ENCODE measurements around the gene PCDH19. TPM values are rescaled to one million over a fixed set of nuclear protein-coding genes. Genes with fewer than 3 reads are reported as not detected.

PCDH19 gene
- polyA plus RNA-seq, 2 of the 4 experiments (the other 2 are of a cell fraction): 0.01 to 0.03 TPM

- Histone ChIP-seq H3K4me1 (no peaks in the 10 kb centered on the region), H3K4me3 (no peak overlapping the region), H3K27ac (no peak overlapping the region), H3K4me2 (no peak overlapping the region), H3K9me3 (no peaks in the 10 kb centered on the region)
- CTCF ChIA-PET: interaction anchor here (0.6 to 3.1 kb wide), 11 partner anchors 8 to 80 kb away, joined by 3 to 22 read pairs (median 3); no protein-coding TSS in a partner anchor
- DNase-seq (ENCODE audit: low read depth in 1 of 2, low spot score in 1 of 2) (peak; percentile 5 to 22), ATAC-seq (peak; percentile 81 to 87; a peak in 5 of 6 replicates), FAIRE-seq (no peak)
- POLR2A ChIA-PET: no interaction called here
- TF ChIP-seq CHD2 (IDR thresholded peaks at IDR 0.05; ENCODE audit: low read length, partially characterized antibody) (no peak), RAD21 (conservative IDR thresholded peaks at IDR 0.05 in 1 of 2, IDR thresholded peaks at IDR 0.05 in 1 of 2) (peak in 1 of 2 experiments; percentile 35; a peak in 2 of 5 replicates), MAFK (IDR thresholded peaks at IDR 0.05; ENCODE audit: partially characterized antibody) (peak; percentile 11), CTCF (IDR thresholded peaks at IDR 0.05) (peak; percentile 22; the same call in 2 of the 3 replicates), EHMT2 (IDR thresholded peaks at IDR 0.05; ENCODE audit: low read depth) (no peak)
Measured at GRCh38 chrX:100368167-100368566, 41.9 kb downstream of the PCDH19 start.

DNA sequence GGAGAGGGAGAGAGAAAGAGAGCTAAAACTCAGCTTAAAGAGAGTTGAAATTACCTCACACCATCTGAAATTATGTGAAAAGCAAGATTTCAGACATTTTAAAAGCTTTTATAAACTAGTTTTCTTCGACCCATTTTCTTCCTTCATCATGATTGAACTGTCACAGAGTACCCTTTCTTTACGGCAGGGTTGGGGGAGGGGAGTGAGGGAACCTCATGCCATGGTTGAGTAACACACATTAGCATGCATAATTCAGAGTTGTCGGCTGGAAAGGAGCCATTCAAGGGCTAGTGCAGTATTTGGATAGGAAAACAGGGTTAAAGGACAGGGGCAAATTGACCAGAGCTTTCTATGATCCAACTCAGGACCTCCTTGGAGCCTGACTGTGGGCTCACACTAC is 46.2 kb downstream of the PCDH19 start:
- H3K4me2 ChIP-seq: no peak overlapping the region
- H3K9me3 ChIP-seq: no peaks in the 10 kb centered on the region
- POLR2A ChIA-PET: no interaction called here
- ATAC-seq: no peak
- CTCF ChIA-PET: interaction anchor here (0.7 to 1.0 kb wide), 2 partner anchors 11 to 15 kb away, joined by 3 read pairs; no protein-coding TSS in a partner anchor
- DNase-seq (ENCODE audit: low read depth in 1 of 2, low spot score in 1 of 2): no peak
- no peaks in the 10 kb centered on the region for H3K4me1 ChIP-seq
- FAIRE-seq: no peak
- no peak for TF ChIP-seq GATA3 (IDR thresholded peaks at IDR 0.05; ENCODE audit: borderline replicate concordance)
- TF ChIP-seq SREBF2 (IDR thresholded peaks at IDR 0.05): no peak
- no peak for TF ChIP-seq PBX3 (IDR thresholded peaks at IDR 0.05)
- TF ChIP-seq CHD4 (IDR thresholded peaks at IDR 0.05; ENCODE audit: borderline replicate concordance): no peak
- no peak for TF ChIP-seq HOXB5 (CRISPR knock-in tag; IDR thresholded peaks at IDR 0.05)
- no peak for TF ChIP-seq EHMT2 (IDR thresholded peaks at IDR 0.05; ENCODE audit: low read depth)
- TF ChIP-seq POLR2A (IDR thresholded peaks at IDR 0.05; ENCODE audit: low read length): no peak
- TF ChIP-seq FOSL2 (IDR thresholded peaks at IDR 0.05): no peak
- TF ChIP-seq FOSL2 (CRISPR knock-in tag; IDR thresholded peaks at IDR 0.05): no peak
- TF ChIP-seq RNF2 (IDR thresholded peaks at IDR 0.05; ENCODE audit: borderline replicate concordance, low read depth): no peak
- WGBS (ENCODE audit: missing lambda C conversion rate): 11% methylated on average over 3 of the region's 3 CpGs
- no peak overlapping the region for H3K27ac ChIP-seq
- no peak overlapping the region for H3K4me3 ChIP-seq

GRCh38 chrX:100358766-100359165 is 51.3 kb downstream of the PCDH19 start:
- H3K4me1 ChIP-seq: no peaks in the 10 kb centered on the region
- ChIA-PET CTCF (interaction anchor here (1.4 kb wide), 1 partner anchor 20 kb away, joined by 4 read pairs; no protein-coding TSS in a partner anchor), POLR2A (no interaction called here)
- DNase-seq (ENCODE audit: low read depth in 1 of 2, low spot score in 1 of 2): no peak
- no peak overlapping the region for H3K27ac ChIP-seq
- no peak overlapping the region for H3K4me3 ChIP-seq
- H3K4me2 ChIP-seq: no peak overlapping the region
- WGBS (ENCODE audit: missing lambda C conversion rate): 0% methylated on average over 3 of the region's 3 CpGs
- ATAC-seq: no peak
- no peak for TF ChIP-seq KDM5A (IDR thresholded peaks at IDR 0.05)
- no peak for TF ChIP-seq BCL3 (IDR thresholded peaks at IDR 0.05)
- TF ChIP-seq JUN (IDR thresholded peaks at IDR 0.05): no peak
- TF ChIP-seq KDM1A (IDR thresholded peaks at IDR 0.05; ENCODE audit: low read depth): no peak
- TF ChIP-seq SREBF2 (IDR thresholded peaks at IDR 0.05): no peak
- TF ChIP-seq GATA3 (IDR thresholded peaks at IDR 0.05; ENCODE audit: borderline replicate concordance): no peak
- no peak for TF ChIP-seq NFE2L2 (conservative IDR thresholded peaks at IDR 0.05; ENCODE audit: low read length)
- no peak for TF ChIP-seq CEBPB (IDR thresholded peaks at IDR 0.05)
- TF ChIP-seq CTCF (IDR thresholded peaks at IDR 0.05): no peak
- TF ChIP-seq MAZ (IDR thresholded peaks at IDR 0.05; ENCODE audit: borderline replicate concordance, low read depth, low read length): no peak
- no peak for TF ChIP-seq NR3C1 (IDR thresholded peaks at IDR 0.05)
- no peak for TF ChIP-seq FOSB (CRISPR knock-in tag; IDR thresholded peaks at IDR 0.05)
- TF ChIP-seq CBX8 (IDR thresholded peaks at IDR 0.05): no peak
- TF ChIP-seq JUNB (IDR thresholded peaks at IDR 0.05): no peak
- no peak for FAIRE-seq
- H3K9me3 ChIP-seq: no peaks in the 10 kb centered on the region
